ENCODE measurements around the gene CNEP1R1.
"Not testable (repeated sequence)": the region's sequence is repeated elsewhere in the genome, so short reads cannot be mapped to it uniquely, and the experiment has no call there.

Gene CNEP1R1

DNA sequence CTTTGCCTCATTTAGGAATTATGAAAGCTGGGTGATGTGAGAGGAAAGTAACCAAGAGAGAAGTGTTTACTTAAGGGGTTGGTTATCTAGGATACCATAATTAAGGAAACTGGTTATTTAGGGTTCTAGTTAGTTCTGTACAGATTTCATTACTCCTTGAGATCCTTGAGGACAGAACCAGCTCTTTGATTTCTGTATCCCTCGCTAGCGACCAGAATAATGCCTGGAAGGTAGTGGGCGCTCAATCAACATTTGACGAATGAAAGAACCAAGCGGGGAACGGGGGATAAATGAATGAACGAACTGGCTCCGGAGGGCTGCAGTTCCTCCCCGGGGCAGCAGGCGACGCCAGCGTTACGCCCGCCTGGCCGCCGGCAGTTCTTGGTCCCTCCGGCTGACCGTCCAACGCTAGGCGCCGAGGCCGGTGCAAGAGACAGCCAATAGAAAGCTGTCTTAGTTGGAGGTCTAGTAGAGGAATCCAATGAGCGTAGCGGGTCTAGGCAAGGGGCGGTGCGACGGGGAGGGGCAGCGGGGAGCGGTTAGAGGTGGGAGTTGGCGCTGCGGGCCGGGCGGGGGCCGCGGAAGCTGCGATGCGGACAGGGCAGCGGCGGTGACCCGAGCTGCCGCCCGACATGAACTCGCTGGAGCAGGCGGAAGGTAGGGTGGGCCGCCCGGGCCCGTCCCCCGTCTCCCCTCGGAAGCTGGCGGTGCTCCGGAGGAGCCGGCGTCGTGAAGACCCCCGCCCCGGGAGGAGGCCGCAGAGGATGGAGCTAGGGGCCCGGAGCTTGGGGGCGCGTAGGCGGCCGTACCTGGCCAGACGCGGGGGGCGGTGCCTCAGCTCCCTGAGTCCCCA, at the start of gene CNEP1R1:
Gene CNEP1R1 (plus strand): TSS at position 542 of the 853 bp plus-strand sequence. CDS start 91 bp downstream, at position 633.
- in situ Hi-C loops (cut with MboI; ENCODE audit: low sequenced_read_pairs) = loop anchor here (10.0 kb wide), 1 partner anchor 190 kb away; no protein-coding TSS in a partner anchor

- in situ Hi-C loops (cut with MboI; ENCODE audit: low sequenced_read_pairs) = no loop called here
These were observed 47.6 kb upstream of the CNEP1R1 start for GRCh38 chr16:49977427-49977826.

DNA sequence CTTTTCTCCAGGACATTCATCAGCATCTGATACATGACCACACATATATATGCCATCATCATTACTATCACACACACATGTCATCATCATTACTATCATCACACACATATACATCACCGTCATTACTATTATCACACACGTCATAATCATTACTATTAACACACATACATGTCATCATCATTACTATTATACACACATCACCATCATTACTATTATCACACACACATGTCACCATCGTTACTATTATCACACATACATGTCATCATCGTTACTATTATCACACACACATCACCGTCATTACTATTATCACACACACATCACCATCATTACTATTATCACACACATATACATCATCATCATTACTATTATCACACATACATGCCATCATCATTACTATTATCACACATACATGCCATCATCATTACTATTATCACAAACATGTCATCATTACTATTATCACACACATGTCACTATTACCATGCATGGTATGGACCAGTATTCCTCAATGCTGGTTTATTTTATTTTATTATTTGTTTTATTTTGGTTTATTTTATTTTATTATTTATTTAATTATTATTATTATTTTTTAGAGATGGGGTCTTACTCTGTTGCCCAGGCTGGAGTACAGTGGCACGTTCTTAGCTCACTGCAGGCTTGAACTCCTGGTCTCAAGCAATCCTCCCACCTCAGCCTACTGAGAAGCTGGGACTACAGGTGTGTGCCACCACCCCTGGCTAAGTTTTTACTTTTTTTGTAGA, 46.3 kb upstream of the CNEP1R1 start:
- in situ Hi-C loops (cut with MboI; ENCODE audit: low sequenced_read_pairs) = no loop called here

DNA sequence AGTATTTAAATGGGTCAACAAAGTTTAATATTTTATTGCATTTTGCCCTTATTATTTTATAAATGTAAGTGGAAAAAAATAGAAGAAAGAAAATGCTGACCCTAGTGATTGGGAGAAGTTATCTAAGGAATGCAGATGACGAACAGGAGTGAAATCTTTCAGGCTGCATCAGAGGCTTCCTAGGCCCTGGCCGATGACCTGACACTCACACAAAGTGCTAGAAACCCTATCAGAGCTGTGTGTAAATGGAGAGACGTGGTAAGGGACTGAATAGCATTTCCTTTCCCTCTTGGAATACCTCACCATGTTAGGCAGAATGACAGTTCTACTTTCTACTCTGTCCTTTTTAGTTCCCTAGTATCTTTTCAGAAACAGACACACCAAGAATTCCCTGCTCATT, 44.9 kb upstream of the CNEP1R1 start:
- in situ Hi-C loops (cut with MboI; ENCODE audit: low sequenced_read_pairs) = no loop called here

GRCh38 chr16:49986351-49987124, 38.5 kb upstream of the CNEP1R1 start:
- in situ Hi-C loops (cut with MboI; ENCODE audit: low sequenced_read_pairs) = no loop called here

DNA sequence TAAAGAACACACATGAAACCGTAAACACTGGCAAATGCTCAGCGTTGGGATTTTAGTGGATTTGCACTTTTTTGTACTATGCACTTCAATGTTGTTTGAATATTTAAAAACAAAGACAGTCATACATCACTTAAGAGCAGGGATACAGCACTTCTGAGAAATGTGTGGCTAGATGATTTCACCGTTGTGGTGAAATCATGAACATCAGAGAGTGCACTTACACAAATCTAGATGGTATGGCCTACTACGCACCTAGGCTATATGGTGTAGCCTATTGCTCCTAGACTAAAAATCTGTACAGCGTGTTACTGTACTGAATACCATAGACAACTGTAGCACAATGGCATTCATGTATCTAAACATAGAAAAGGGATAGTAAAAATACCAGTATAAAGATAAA, 37.6 kb upstream of the CNEP1R1 start:
- in situ Hi-C loops (cut with MboI; ENCODE audit: low sequenced_read_pairs) = no loop called here

- in situ Hi-C loops (cut with MboI; ENCODE audit: low sequenced_read_pairs) = no loop called here
These were observed 32.2 kb upstream of the CNEP1R1 start for GRCh38 chr16:49992825-49993224.

DNA sequence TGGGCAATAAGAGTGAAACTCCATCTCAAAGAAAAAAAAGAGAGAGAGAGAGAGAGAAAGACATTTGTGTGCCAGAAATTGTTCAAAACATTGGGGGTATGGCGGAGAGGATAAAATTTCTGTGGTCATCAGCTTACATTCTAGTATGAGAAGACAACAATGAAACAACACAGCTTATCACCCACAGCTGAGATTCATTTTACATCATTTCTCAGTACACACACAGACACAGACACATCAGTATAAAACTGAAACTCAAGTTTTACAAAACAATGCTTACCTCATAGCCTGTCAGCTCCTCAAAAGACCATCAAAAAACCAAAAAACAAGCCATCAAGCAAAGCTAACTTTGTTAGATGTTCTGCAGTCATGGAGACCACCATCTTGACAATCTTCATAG, 31.4 kb upstream of the CNEP1R1 start:
- in situ Hi-C loops (cut with MboI; ENCODE audit: low sequenced_read_pairs) = no loop called here

DNA sequence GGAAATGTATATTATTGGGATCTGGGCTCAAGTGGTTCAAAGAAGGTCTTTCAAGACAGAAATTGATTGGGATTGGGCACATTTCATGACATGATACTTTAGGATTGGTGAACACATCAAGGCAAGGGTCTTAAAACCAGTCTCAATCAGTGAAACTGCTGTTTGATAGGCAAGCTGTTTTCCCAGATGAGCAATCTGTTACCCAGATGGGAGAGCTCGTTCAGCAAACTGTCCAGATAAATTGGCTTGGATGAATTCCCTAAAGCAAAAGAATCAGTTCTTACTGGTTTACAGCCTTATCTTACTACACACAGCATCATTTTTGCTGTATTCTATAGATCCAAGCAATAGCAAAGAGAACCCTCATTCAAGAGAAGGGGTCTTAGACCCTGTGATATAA, 31.0 kb upstream of the CNEP1R1 start:
- in situ Hi-C loops (cut with MboI; ENCODE audit: low sequenced_read_pairs) = no loop called here

GRCh38 chr16:49995720-49996119, 29.3 kb upstream of the CNEP1R1 start:
- in situ Hi-C loops (cut with MboI; ENCODE audit: low sequenced_read_pairs) = no loop called here

GRCh38 chr16:49997721-49998251, 27.2 kb upstream of the CNEP1R1 start:
- in situ Hi-C loops (cut with MboI; ENCODE audit: low sequenced_read_pairs) = no loop called here

GRCh38 chr16:49998991-49999390, 26.0 kb upstream of the CNEP1R1 start:
- in situ Hi-C loops (cut with MboI; ENCODE audit: low sequenced_read_pairs) = no loop called here

DNA sequence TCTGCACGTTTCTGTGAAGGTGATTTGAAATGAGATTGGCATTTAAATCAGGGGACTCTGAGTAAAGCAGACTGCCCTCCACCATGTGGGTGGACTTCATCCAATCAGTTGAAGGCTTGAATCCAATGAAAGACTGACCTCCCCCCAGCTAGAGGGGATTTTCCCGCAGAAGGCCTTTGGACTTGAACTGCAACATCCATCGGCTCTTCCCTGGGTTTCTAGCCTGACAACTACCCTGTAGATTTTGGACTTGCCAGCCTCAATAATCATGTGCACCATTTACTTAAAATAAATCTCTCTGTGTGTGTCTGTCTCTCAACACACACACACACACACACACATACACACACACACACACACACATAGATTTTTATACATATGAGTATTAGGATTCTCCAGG, 23.9 kb upstream of the CNEP1R1 start:
- in situ Hi-C loops (cut with MboI; ENCODE audit: low sequenced_read_pairs) = no loop called here

GRCh38 chr16:50002190-50002589, 22.8 kb upstream of the CNEP1R1 start:
- in situ Hi-C loops (cut with MboI; ENCODE audit: low sequenced_read_pairs) = no loop called here

- in situ Hi-C loops (cut with MboI; ENCODE audit: low sequenced_read_pairs) = no loop called here
These were observed 20.8 kb upstream of the CNEP1R1 start for GRCh38 chr16:50004239-50004638.

GRCh38 chr16:50006964-50007363, 18.1 kb upstream of the CNEP1R1 start:
- in situ Hi-C loops (cut with MboI; ENCODE audit: low sequenced_read_pairs) = no loop called here

DNA sequence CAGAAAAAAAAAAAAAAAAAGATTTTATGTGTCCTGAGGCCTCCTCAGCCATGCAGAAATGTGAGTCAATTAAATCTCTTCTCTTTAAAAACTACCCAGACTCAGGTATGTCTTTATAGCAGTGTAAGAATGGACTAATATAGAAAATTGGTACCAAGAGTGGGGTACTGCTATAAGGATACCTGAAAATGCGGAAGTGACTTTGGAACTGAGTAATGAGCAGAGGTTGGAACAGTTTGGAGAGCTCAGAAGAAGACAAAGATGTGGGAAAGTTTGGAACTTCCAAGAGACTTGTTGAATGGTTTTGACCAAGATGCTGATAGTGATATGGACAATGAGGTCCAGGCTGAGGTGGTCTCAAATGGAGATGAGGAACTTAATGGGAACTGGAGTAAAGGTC, 17.3 kb upstream of the CNEP1R1 start:
- in situ Hi-C loops (cut with MboI; ENCODE audit: low sequenced_read_pairs) = no loop called here

GRCh38 chr16:50010212-50010611, 14.8 kb upstream of the CNEP1R1 start:
- in situ Hi-C loops (cut with MboI; ENCODE audit: low sequenced_read_pairs) = no loop called here

DNA sequence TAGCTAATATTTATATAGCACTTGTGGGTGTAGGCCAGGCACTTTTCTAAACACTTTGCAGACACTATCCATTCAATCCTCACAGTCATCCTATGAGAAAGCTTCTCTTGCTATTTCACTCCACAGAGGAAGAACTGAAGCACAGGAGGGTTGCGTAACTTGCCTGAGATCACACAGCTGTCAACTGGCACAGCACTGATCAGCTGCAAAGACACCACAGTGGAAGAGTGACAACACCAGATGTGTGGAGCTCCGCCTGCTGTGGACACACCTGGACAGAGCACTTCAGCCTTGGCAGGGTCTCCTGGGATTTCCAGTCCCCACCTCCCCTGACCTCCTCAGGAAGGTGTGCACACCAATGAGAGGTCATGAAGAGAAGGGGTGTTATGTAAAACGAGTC, 13.3 kb upstream of the CNEP1R1 start:
- in situ Hi-C loops (cut with MboI; ENCODE audit: low sequenced_read_pairs) = no loop called here

DNA sequence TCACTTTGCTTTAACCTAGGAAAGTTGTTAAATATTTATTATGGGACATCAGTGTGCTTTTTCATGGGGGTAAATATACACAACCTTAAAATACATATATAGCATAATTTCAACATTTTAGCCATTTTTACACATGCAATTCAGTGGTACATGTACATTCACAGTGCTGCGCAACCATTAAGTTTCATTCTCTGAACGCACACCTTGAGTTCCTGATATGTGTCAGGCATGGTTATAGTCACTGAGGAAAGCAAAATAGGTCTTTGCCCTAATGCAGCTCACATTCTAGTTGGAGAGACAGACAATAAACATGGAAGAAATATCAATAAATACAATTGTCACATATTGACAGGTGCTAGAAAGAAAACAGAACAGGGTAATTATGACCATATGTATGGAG, 12.8 kb upstream of the CNEP1R1 start:
- in situ Hi-C loops (cut with MboI; ENCODE audit: low sequenced_read_pairs) = no loop called here

GRCh38 chr16:50014211-50014610, 10.8 kb upstream of the CNEP1R1 start:
- in situ Hi-C loops (cut with MboI; ENCODE audit: low sequenced_read_pairs) = not testable (repeated sequence)
